ENCODE results near the gene TPBG. TPM values are rescaled to one million over a fixed set of nuclear protein-coding genes. Genes with fewer than 3 reads are reported as not detected.

The TPBG gene
- polyA plus RNA-seq (2012; ENCODE audit: insufficient read depth, insufficient read length) = 1.3 TPM

- no peak for DNase-seq (ENCODE audit: low read depth, low spot score)
- H3K4me3 ChIP-seq (ENCODE audit: low read length) = peak within 1 kb of the TSS; percentile 53
Observed at GRCh38 chr6:82363428-82364086, at the start of gene TPBG. TPBG (plus strand) TSS chr6:82363817; CDS start chr6:82364962, 1,145 bp downstream.

GRCh38 chr6:82322386-82322785 is 41.2 kb upstream of the TPBG start:
- no peak for DNase-seq (ENCODE audit: low read depth, low spot score)
- H3K4me3 ChIP-seq (ENCODE audit: low read length) = no peak overlapping the region

- no peak overlapping the region for H3K4me3 ChIP-seq (ENCODE audit: low read length)
- no peak for DNase-seq (ENCODE audit: low read depth, low spot score)
Observed at GRCh38 chr6:82329766-82330165, 33.9 kb upstream of the TPBG start.

GRCh38 chr6:82330171-82330804 is 33.3 kb upstream of the TPBG start:
- no peak for DNase-seq (ENCODE audit: low read depth, low spot score)

GRCh38 chr6:82331031-82331773 is 32.4 kb upstream of the TPBG start:
- no peak overlapping the region for H3K4me3 ChIP-seq (ENCODE audit: low read length)
- no peak for DNase-seq (ENCODE audit: low read depth, low spot score)

More at GRCh38 chr6:82330171-82330804, 33.3 kb upstream of the TPBG start:
- no peak overlapping the region for H3K4me3 ChIP-seq (ENCODE audit: low read length)

GRCh38 chr6:82333781-82334180 is 29.8 kb upstream of the TPBG start:
- no peak for DNase-seq (ENCODE audit: low read depth, low spot score)
- H3K4me3 ChIP-seq (ENCODE audit: low read length) = no peak overlapping the region

GRCh38 chr6:82337688-82338257 is 25.8 kb upstream of the TPBG start:
- no peak for DNase-seq (ENCODE audit: low read depth, low spot score)
- H3K4me3 ChIP-seq (ENCODE audit: low read length) = no peak overlapping the region

- no peak for DNase-seq (ENCODE audit: low read depth, low spot score)
- no peak overlapping the region for H3K4me3 ChIP-seq (ENCODE audit: low read length)
Observed at GRCh38 chr6:82348130-82348529, 15.5 kb upstream of the TPBG start.

- no peak overlapping the region for H3K4me3 ChIP-seq (ENCODE audit: low read length)
- DNase-seq (ENCODE audit: low read depth, low spot score) = no peak
Observed at GRCh38 chr6:82353848-82354247, 9.8 kb upstream of the TPBG start.

GRCh38 chr6:82360552-82360951 is 3.1 kb upstream of the TPBG start:
- DNase-seq (ENCODE audit: low read depth, low spot score) = no peak
- no peak overlapping the region for H3K4me3 ChIP-seq (ENCODE audit: low read length)

- no peak for DNase-seq (ENCODE audit: low read depth, low spot score)
- H3K4me3 ChIP-seq (ENCODE audit: low read length) = no peak overlapping the region
Observed at GRCh38 chr6:82361631-82362030, 2.0 kb upstream of the TPBG start.

GRCh38 chr6:82362144-82362543 is 1.5 kb upstream of the TPBG start:
- no peak for DNase-seq (ENCODE audit: low read depth, low spot score)
- no peak overlapping the region for H3K4me3 ChIP-seq (ENCODE audit: low read length)

GRCh38 chr6:82362878-82363427 is 664 bp upstream of the TPBG start:
- no peak for DNase-seq (ENCODE audit: low read depth, low spot score)
- H3K4me3 ChIP-seq (ENCODE audit: low read length) = no peak overlapping the region

GRCh38 chr6:82364087-82365015 is 734 bp downstream of the TPBG start:
- H3K4me3 ChIP-seq (ENCODE audit: low read length) = peak overlapping the region; percentile 53
- DNase-seq (ENCODE audit: low read depth, low spot score) = no peak

- peak overlapping the region; percentile 53 for H3K4me3 ChIP-seq (ENCODE audit: low read length)
- DNase-seq (ENCODE audit: low read depth, low spot score) = no peak
Observed at GRCh38 chr6:82365016-82365795, 1.6 kb downstream of the TPBG start.

GRCh38 chr6:82367704-82368103 is 4.1 kb downstream of the TPBG start:
- no peak for DNase-seq (ENCODE audit: low read depth, low spot score)
- no peak overlapping the region for H3K4me3 ChIP-seq (ENCODE audit: low read length)

- DNase-seq (ENCODE audit: low read depth, low spot score) = no peak
- H3K4me3 ChIP-seq (ENCODE audit: low read length) = no peak overlapping the region
Observed at GRCh38 chr6:82370788-82371187, 7.2 kb downstream of the TPBG start.

Measured in Jurkat, Clone E6-1 (cell line).